GM23248 (cell line): ENCODE measurements around the gene SEMA3G.

ENCODE experiments used
- EZH2 ChIP-seq: fragments of 200-600 bp; sonication (generic); IDR thresholded peaks from 2 replicates; pipeline ENCODE4 v1.6.1; 2018; ENCODE audit warnings: antibody characterized with exemption, mild to moderate bottlenecking; ENCODE audit not compliant: insufficient read depth, poor library complexity, severe bottlenecking
- EZH2phosphoT487 ChIP-seq: fragments of 200-600 bp; sonication (generic); IDR thresholded peaks from 2 replicates; pipeline ENCODE4 v1.6.1; 2018; ENCODE audit warnings: antibody characterized with exemption, moderate library complexity, mild to moderate bottlenecking, low read depth; ENCODE audit not compliant: insufficient read depth

DNA sequence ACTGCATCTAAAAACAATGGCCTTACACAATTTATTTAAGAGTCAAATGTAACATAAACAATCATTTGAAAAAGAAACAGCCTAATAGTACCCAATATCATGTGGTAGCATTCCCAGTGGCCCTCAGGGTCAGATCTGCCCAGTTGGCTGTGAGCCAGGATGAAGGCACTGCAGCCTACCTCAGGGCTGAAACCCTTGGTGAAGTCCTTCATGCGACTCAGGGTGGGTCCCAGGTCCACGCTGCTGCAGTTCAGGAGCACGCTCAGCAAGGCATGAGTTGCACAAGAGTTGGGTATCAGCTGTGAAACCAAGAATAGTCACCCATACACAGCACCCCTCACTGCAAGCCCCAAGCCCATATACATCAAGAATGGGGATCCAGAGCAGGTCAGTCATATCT is 37.1 kb downstream of the SEMA3G start:
- TF ChIP-seq EZH2phosphoT487, result no peak
- TF ChIP-seq EZH2, result no peak
